ENCODE measurements around the gene ZNF432. TPM values are rescaled to one million over a fixed set of nuclear protein-coding genes. Genes with fewer than 3 reads are reported as not detected.

The ZNF432 gene
- total RNA-seq, 2 experiments from 2014 or later, result 8.8 to 15.1 TPM

DNA sequence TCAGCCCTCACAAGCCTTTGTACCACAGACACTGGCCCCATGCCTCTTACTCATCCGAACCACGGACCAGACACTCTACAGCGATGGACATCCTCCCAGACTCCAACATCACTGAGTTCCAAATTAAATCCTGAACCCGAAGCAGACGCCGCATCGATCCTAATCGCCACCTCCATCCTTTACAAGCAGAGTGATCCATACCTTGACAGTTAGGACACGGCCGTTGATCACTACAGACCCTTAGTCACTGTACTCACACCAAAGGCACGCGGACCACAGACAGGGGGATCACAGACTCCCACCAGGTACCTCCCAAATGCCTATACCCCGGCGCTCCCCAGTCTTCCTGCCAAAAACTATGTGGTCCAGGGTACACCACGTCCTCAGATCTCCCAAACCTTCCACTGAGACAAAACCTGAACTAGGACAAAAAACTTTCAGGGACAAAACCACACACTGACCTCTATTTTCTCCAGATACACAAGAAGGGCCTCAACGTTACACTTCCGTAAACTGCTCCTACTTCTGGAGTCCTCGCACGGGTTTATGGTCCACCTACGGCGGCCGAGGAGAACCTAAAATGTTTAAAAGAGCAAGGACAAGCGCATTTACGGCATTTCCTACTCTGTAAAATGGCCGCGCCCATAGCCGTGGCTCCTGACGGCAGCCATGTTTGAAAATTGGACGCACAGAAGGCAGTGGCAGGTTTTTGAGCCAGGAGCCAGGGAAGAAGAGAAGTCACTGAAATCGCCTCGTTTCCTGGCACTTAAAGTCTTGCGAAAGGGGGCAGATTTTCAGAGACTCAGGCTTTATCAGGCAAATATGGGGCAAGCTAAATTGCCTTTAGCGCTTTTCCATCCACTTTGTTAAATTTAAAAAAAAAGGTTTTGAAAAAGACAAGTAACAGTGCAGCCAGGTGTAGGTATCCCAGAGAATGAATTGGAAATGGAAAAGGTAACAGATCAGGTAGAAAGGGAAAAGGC is 62.0 kb downstream of the ZNF432 start, which contains the start of gene ZNF350:
ZNF350 (minus strand) TSS at position 532 of the 983 bp plus-strand sequence. CDS start 12,480 bp downstream, outside the sequence.
- Mint-ChIP-seq H3K4me1 (peaks cover 13% of the 10 kb centered on the region), H3K4me3 (peak within 1 kb of the TSS; percentile 91), H3K27ac (peak within 1 kb of the TSS; percentile 92), H3K9me3 (ENCODE audit: low read depth) (peaks cover 36% of the 10 kb centered on the region), H3K27me3 (no peaks in the 10 kb centered on the region), H3K36me3 (peaks cover 64% of the 10 kb centered on the region)
- ATAC-seq, result peak; percentile 98
- peak; percentile 95 for DNase-seq
- CTCF ChIA-PET, result no interaction called here

GRCh38 chr19:51983361-51983760 is 65.3 kb downstream of the ZNF432 start:
- no peak overlapping the region for H3K27ac Mint-ChIP-seq
- no peaks in the 10 kb centered on the region for H3K27me3 Mint-ChIP-seq
- ATAC-seq, result no peak
- H3K36me3 Mint-ChIP-seq, result peaks cover 79% of the 10 kb centered on the region
- peaks cover 21% of the 10 kb centered on the region for H3K4me1 Mint-ChIP-seq
- peaks cover 41% of the 10 kb centered on the region for H3K9me3 Mint-ChIP-seq (ENCODE audit: low read depth)
- H3K4me3 Mint-ChIP-seq, result no peak overlapping the region
- DNase-seq, result no peak
- CTCF ChIA-PET, result no interaction called here

Other genes starting within 250 kb of the ZNF432 start
- 1 to 10 TPM; 4.3 to 6.9 TPM for gene ZNF577, start 160.9 kb downstream of the ZNF432 start, total RNA-seq
- 10 to 100 TPM; 10.6 to 12.4 TPM for gene ZNF649, start 143.8 kb downstream of the ZNF432 start, total RNA-seq
- 1 to 10 TPM; 5.0 to 5.7 TPM for gene ZNF613, start 121.4 kb downstream of the ZNF432 start, total RNA-seq
- 10 to 100 TPM; 10.2 to 12.7 TPM for gene ZNF350, start 62.0 kb downstream of the ZNF432 start, total RNA-seq
- gene ZNF615, start 40.6 kb downstream of the ZNF432 start, total RNA-seq, result 10 to 100 TPM; 11.9 to 13.0 TPM
- 10 to 100 TPM in 1 of 2 experiments, 1 to 10 TPM in 1; 8.7 to 11.5 TPM for gene ZNF614, start 20.5 kb downstream of the ZNF432 start, total RNA-seq
- gene ZNF841, start 46.9 kb upstream of the ZNF432 start, total RNA-seq, result 10 to 100 TPM; 22.3 to 30.4 TPM
- gene ZNF616, start 91.1 kb upstream of the ZNF432 start, total RNA-seq, result 1 to 10 TPM; 6.8 to 7.8 TPM
- 10 to 100 TPM; 12.6 to 14.6 TPM for gene ZNF836, start 122.8 kb upstream of the ZNF432 start, total RNA-seq
- gene PPP2R1A, start 141.2 kb upstream of the ZNF432 start, total RNA-seq, result 100 to 1,000 TPM; 168 to 207 TPM
- gene ZNF766, start 220.7 kb upstream of the ZNF432 start, total RNA-seq, result 10 to 100 TPM; 20.6 to 25.8 TPM
- 10 to 100 TPM; 10.6 to 14.3 TPM for gene ZNF480, start 248.3 kb upstream of the ZNF432 start, total RNA-seq